Thymus (tissue), 11 donors: Measurements from ENCODE around the gene TRIM24. TPM values are rescaled to one million over a fixed set of nuclear protein-coding genes. Genes with fewer than 3 reads are reported as not detected.
A peak's percentile ranks its signal among the peaks of the same experiment; 100 is the strongest.

Source experiments
- DNase-seq, 9 donors: peaks; one replicate each; pipeline ENCODE4 v3.0.0-alpha.2; 2013; ENCODE audit warnings: low spot score in 9 of 9, low read depth in 6 of 9, missing footprints in 1 of 9
- H3K27ac ChIP-seq, 2 donors: one replicate each; pipeline ENCODE4 v1.5.1; 2013; ENCODE audit warnings: control low read depth in 1 of 2, low read depth in 1 of 2, low read length in 1 of 2, mild to moderate bottlenecking in 1 of 2, moderate library complexity in 1 of 2
- H3K27me3 ChIP-seq, 2 donors: one replicate each; pipeline ENCODE4 v1.5.1; 2013; ENCODE audit warnings: low read length in 1 of 2; ENCODE audit not compliant: control insufficient read depth in 2 of 2, insufficient read depth in 1 of 2
- H3K36me3 ChIP-seq, 2 donors: one replicate each; pipeline ENCODE4 v1.5.1; 2013; ENCODE audit warnings: low read length in 1 of 2, mild to moderate bottlenecking in 1 of 2, moderate library complexity in 1 of 2; ENCODE audit not compliant: control insufficient read depth in 2 of 2, insufficient read depth in 2 of 2
- H3K4me1 ChIP-seq, 2 donors: one replicate each; pipeline ENCODE4 v1.5.1; 2013; ENCODE audit warnings: low read length in 2 of 2; ENCODE audit not compliant: control insufficient read depth in 2 of 2, insufficient read depth in 2 of 2
- H3K4me3 ChIP-seq, 2 donors: one replicate each; pipeline ENCODE4 v1.5.1; 2013; ENCODE audit warnings: low read length in 2 of 2, control low read depth in 1 of 2, mild to moderate bottlenecking in 1 of 2
- H3K9me3 ChIP-seq, 2 donors: one replicate each; pipeline ENCODE4 v1.5.1; 2013; ENCODE audit warnings: low read length in 1 of 2, mild to moderate bottlenecking in 1 of 2; ENCODE audit not compliant: control insufficient read depth in 2 of 2, insufficient read depth in 1 of 2
- WGBS: extraction: QIAGEN DNeasy Blood & Tissue Kit; methylation state at CpG from one replicate; pipeline ENCODE4 v1.1.7; 2013; 5-methylcytosine and 5-hydroxymethylcytosine counted together
- polyA plus RNA-seq: library from polyadenylated mRNA; stranded (reverse); fragments of 200-250 nt; gene quantifications from one replicate; pipeline ENCODE4 v1.2.3, GENCODE V29; 2013
- total RNA-seq: library from RNA; stranded (reverse); fragments of 120-200 nt; gene quantifications from one replicate; pipeline ENCODE4 v1.2.4, GENCODE V29; 2013
- donor health status: healthy.

Gene TRIM24
- total and polyA plus RNA-seq, 2 donors = 18.1 to 28.1 TPM

DNA sequence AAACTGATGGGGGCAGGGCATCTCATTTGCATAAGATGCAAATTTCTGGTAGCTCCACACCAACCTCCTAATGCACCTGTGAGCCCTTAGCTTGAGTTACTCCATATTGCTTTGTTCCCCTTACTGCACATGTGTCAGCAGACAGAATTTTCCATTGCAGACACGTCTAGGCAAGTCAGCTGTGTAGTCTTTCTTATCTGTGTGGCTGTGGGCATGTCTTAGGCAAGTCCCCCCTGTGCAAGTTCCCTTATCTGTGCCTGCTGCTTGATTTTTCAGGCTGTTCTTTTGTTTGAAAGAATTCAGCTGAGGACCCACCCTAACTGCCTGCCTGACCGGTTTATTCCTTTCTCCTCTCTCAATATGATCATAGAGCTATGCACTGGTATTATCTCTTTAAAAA is 28.5 kb upstream of the TRIM24 start:
- Histone ChIP-seq H3K4me3 (no peak overlapping the region), H3K27me3 (no peaks in the 10 kb centered on the region), H3K9me3 (peaks cover 3 to 19% of the 10 kb centered on the region in 2 donors), H3K36me3 (no peaks in the 10 kb centered on the region), H3K27ac (no peak overlapping the region), H3K4me1 (no peaks in the 10 kb centered on the region)
- no peak for DNase-seq
- WGBS = 74% methylated on average over 2 of the region's 2 CpGs

DNA sequence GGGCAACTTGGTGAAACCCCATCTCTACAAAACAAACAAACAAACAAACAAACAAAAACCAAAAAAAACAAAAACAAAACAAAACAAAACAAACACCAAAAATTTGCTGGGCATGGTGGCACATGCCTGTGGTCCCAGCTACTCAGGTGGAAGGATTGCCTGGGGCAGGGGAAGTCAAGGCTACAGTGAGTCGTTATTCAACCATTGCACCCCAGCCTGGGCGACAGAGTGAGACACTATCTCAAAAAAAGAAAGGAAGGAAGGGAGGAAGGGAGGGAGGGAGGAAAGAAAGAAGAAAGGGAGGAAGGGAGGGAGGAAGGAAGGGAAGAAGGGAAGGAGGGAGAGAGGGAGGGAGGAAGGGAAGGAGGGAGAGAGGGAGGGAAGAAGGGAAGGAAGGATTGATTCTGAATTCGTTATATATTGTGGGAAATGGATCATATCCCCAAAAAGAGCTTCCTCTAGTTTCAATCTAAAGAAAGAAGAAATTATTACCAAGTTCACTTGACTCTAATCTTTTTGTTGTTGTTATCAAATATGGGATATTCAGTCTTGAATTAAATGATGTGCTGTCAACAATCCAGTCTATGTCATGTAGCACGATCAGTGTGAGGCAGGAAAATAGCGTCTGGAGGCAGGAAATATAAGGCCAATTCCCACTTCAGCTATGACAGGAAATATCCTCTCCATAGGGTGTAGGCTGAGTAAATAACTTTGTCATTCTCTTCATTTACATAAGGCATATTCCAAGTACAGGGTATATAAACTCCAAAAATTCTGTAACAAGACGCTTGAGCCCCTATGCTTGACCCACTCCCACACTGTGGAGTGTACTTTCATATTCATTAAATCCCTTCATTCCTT is 26.2 kb upstream of the TRIM24 start:
- Histone ChIP-seq H3K27ac (no peak overlapping the region), H3K27me3 (no peaks in the 10 kb centered on the region), H3K9me3 (peaks cover 3 to 15% of the 10 kb centered on the region in 2 donors), H3K4me3 (no peak overlapping the region), H3K36me3 (no peaks in the 10 kb centered on the region), H3K4me1 (no peaks in the 10 kb centered on the region)
- no peak for DNase-seq
- 97% methylated on average over 6 of the region's 6 CpGs for whole genome bisulfite sequencing

DNA sequence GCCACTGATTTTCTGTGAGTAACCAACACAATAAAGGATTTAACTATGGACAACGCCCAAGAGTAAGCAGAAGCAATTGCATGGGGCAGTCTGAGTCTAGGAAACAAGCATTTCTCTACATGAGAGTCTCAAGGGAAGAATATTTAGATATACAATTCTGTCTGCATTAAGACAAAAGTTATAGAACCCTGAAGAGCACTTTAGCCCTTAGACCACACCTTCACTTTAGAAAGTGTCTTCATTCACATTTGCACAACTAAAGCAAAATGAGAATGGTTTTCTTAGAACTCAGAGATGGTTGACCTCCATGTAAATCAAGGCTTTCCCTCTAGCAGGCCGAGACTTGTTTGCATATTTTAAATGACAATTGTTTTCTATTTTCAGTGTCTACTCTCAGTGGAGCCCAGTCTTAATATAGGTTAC is 25.5 kb upstream of the TRIM24 start:
- no peak overlapping the region for H3K4me3 ChIP-seq
- no peaks in the 10 kb centered on the region for H3K27me3 ChIP-seq
- 93% methylated on average over 2 of the region's 2 CpGs for WGBS
- peaks cover 3 to 7% of the 10 kb centered on the region in 2 donors for H3K9me3 ChIP-seq
- no peaks in the 10 kb centered on the region for H3K4me1 ChIP-seq
- DNase-seq = no peak
- no peaks in the 10 kb centered on the region for H3K36me3 ChIP-seq
- H3K27ac ChIP-seq = no peak overlapping the region

GRCh38 chr7:138435231-138435919 is 24.7 kb upstream of the TRIM24 start:
- Histone ChIP-seq H3K4me1 (no peaks in the 10 kb centered on the region), H3K27me3 (no peaks in the 10 kb centered on the region), H3K4me3 (no peak overlapping the region), H3K27ac (no peak overlapping the region), H3K36me3 (no peaks in the 10 kb centered on the region), H3K9me3 (peaks cover 1 to 3% of the 10 kb centered on the region in 2 donors)
- WGBS = 98% methylated on average over 10 of the region's 10 CpGs
- DNase-seq = no peak

DNA sequence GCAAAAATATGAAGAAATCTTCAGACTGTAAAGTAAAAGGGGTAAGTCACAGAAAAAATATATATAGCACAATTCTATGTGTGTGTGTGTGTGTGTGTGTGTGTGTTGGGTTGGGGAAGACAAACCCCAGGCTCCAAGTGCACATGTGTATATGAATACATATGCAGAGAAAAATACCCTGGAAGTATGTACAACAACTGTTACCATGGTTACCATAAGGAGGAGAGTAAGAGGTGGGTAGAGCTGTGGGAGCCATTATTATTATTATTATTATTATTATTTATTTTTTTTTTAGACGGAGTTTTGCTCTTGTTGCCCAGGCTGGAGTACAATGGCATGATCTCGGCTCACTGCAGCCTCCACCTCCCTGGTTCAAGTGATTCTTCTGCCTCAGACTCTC is 23.7 kb upstream of the TRIM24 start:
- WGBS = 99% methylated on average over 2 of the region's 2 CpGs
- no peak overlapping the region for H3K27ac ChIP-seq
- H3K4me1 ChIP-seq = no peaks in the 10 kb centered on the region
- no peak overlapping the region for H3K4me3 ChIP-seq
- peaks cover 1 to 11% of the 10 kb centered on the region in 2 donors for H3K9me3 ChIP-seq
- no peaks in the 10 kb centered on the region for H3K36me3 ChIP-seq
- no peaks in the 10 kb centered on the region for H3K27me3 ChIP-seq
- no peak for DNase-seq

GRCh38 chr7:138440460-138440859 is 19.6 kb upstream of the TRIM24 start:
- Histone ChIP-seq H3K27me3 (no peaks in the 10 kb centered on the region), H3K27ac (no peak overlapping the region), H3K4me3 (no peak overlapping the region), H3K4me1 (no peaks in the 10 kb centered on the region), H3K9me3 (peaks cover 0 to 13% of the 10 kb centered on the region in 2 donors), H3K36me3 (no peaks in the 10 kb centered on the region)
- WGBS = 98% methylated on average over 17 of the region's 17 CpGs
- DNase-seq = no peak

DNA sequence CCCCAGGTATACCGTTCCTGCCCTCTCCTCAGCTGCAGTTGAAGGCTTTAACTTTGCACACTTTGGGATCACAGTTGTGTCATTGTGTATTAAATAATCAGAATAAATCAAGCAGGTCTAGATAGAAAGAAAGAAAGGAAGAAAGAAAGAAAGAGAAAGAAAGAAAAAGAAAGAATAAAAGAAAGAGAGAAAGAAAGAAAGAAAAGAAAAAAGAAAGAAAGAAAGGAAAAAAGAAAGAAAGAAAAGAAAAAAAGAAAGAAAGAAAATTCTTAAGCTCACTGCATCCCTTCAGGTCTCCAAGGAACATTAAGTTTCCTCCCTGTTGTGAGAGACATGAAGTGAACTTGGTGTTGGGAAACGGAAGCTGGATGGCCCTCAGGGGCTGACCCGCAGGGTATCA is 17.2 kb upstream of the TRIM24 start:
- Histone ChIP-seq H3K9me3 (peaks cover 0 to 13% of the 10 kb centered on the region in 2 donors), H3K27ac (no peak overlapping the region), H3K27me3 (no peaks in the 10 kb centered on the region), H3K4me1 (no peaks in the 10 kb centered on the region), H3K4me3 (no peak overlapping the region), H3K36me3 (no peaks in the 10 kb centered on the region)
- DNase-seq = no peak
- 97% methylated on average over 3 of the region's 3 CpGs for WGBS

DNA sequence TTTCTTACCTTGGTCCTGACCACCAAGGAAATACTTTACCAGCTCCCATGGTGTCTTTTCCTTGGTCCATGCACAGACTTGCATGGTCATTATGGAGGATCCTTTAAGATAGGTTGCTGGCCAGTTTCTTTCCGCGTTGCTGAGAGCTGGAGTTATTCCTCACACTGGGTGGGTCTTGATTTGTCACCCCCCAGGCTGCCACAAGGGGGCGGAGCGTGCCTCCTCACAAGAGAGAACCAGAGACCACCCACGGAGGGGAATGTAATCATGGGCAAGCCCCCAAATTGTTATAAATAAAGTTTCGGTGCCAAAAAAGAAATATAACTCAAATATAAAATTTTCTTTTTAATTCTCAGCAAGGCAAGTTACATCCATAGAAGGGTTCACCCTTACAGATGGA is 10.5 kb upstream of the TRIM24 start:
- Histone ChIP-seq H3K4me3 (no peak overlapping the region), H3K4me1 (no peaks in the 10 kb centered on the region), H3K9me3 (no peaks in the 10 kb centered on the region), H3K27me3 (no peaks in the 10 kb centered on the region), H3K36me3 (no peaks in the 10 kb centered on the region), H3K27ac (no peak overlapping the region)
- DNase-seq = peak in 2 of 9 donors; percentile 20 to 37
- 97% methylated on average over 6 of the region's 6 CpGs for WGBS

DNA sequence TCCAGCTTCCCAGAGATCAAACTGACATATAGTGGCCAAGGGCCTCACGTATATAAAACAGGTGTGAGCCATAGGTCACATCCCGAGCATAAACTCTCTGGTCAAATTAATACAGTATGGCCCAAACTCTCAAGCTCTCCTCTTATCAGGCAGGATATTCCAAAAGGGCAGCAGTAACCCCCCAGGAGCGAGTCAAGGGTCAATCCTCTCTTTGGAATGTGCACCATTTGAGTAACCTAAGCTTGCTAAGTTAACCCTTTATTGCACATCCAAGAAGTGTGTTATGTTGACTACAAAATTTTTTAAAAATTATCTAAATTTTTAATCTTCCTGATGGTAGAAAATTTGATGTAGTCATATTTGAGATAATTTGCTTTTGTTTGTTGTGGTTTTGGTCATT is 4.5 kb upstream of the TRIM24 start:
- Histone ChIP-seq H3K4me1 (peaks cover 0 to 2% of the 10 kb centered on the region in 2 donors), H3K27me3 (no peaks in the 10 kb centered on the region), H3K36me3 (no peaks in the 10 kb centered on the region), H3K4me3 (no peak overlapping the region), H3K27ac (no peak overlapping the region), H3K9me3 (no peaks in the 10 kb centered on the region)
- WGBS = 97% methylated on average over 3 of the region's 3 CpGs
- no peak for DNase-seq
